ENCODE measurements around the gene DSE.

DSE gene

DNA sequence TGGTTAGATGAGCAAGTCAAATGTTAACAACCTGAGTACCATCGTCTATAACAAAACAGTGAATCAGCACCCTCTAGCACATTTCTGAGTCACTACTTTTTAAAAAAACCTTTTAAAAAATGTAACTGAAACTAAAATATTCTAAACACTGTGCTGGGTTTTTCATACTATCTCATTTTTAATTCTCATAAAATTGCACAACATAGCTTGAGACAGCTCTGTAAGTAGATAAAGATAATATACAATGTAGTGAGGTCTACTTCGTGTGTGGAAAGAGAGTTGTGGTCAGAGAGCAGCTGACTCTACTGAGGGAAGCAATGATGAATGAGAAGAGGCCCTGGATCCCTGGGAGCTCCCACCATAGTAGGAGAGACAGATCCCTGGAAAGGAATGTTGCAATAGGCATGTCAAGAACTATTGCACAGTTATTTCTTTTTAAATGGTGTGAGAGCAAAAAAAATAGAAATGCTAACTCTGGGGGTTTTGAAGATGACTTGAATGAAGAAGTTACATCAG lies 76.8 kb downstream of the DSE start:
- peaks cover 8% of the 10 kb centered on the region for H3K4me1 ChIP-seq (ENCODE audit: control insufficient read depth, insufficient read depth, low read depth, low read length)
- peak overlapping the region; percentile 56 for H3K4me2 ChIP-seq (ENCODE audit: low read length, poor library complexity, severe bottlenecking)
- H3K27ac ChIP-seq (ENCODE audit: low read length, poor library complexity, severe bottlenecking): peak overlapping the region; percentile 93
- H4K8ac ChIP-seq (ENCODE audit: low read length): no peak overlapping the region
- H2BK12ac ChIP-seq (ENCODE audit: low read length in 2 of 2): no peak overlapping the region
- no peak overlapping the region for H2BK120ac ChIP-seq (ENCODE audit: low read depth, low read length)
- no peak overlapping the region for H3K4ac ChIP-seq (ENCODE audit: low read depth in 1 of 2, low read length in 2 of 2)
- no peak overlapping the region for H4K91ac ChIP-seq (ENCODE audit: low read length)
- H2AK5ac ChIP-seq (ENCODE audit: low read length, severe bottlenecking): no peak overlapping the region
- under 1% methylated on average over 2 of the region's 2 CpGs for WGBS
- no peaks in the 10 kb centered on the region for H3K36me3 ChIP-seq (ENCODE audit: control insufficient read depth in 1 of 2, insufficient read depth in 2 of 2, low read depth in 1 of 2, low read length in 2 of 2)
- no peak overlapping the region for H2AFZ ChIP-seq (ENCODE audit: low read depth, low read length)
- peaks cover 3% of the 10 kb centered on the region for H3K79me1 ChIP-seq (replicated peaks; ENCODE audit: low read length, poor library complexity, severe bottlenecking)
- no peaks in the 10 kb centered on the region for H3K27me3 ChIP-seq (ENCODE audit: control insufficient read depth in 1 of 2, insufficient read depth in 1 of 2, low read length in 2 of 2)
- H3K14ac ChIP-seq (ENCODE audit: low read length in 2 of 2): no peak overlapping the region
- H3K9ac ChIP-seq (ENCODE audit: low read length): peak overlapping the region; percentile 73
- H2BK5ac ChIP-seq (ENCODE audit: low read depth, low read length, poor library complexity, severe bottlenecking): no peak overlapping the region
- H3K18ac ChIP-seq (ENCODE audit: low read depth in 1 of 2, low read length in 2 of 2): no peak overlapping the region
- no peak overlapping the region for H2BK15ac ChIP-seq (ENCODE audit: low read depth, poor library complexity, severe bottlenecking)
- peak; percentile 99 for DNase-seq
- no peaks in the 10 kb centered on the region for H3K9me3 ChIP-seq (ENCODE audit: control insufficient read depth, low read length)
- no peak overlapping the region for H3K4me3 ChIP-seq (ENCODE audit: insufficient read depth in 1 of 2, low read depth in 1 of 2, low read length in 2 of 2)
- no peak overlapping the region for H3K23ac ChIP-seq (ENCODE audit: low read length in 2 of 2)

DNA sequence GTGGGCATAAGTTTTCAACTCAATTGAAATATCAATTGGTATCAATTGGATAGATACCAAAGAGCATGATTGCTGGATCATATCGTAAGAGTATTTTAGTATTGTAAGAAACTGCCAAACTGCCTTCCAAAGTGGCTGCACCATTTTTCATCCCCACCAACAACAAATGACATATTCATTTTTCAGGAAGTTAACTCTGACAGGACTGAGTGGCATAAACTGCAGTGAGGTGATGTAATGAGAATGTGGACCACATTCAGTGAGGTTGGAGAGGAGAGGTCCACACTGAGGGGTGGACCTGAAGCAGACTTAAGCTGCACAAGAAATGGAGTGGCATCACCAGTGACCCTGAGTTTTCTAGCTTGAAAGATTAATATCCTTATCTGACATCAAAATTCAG lies 78.8 kb downstream of the DSE start:
- DNase-seq: no peak
- H3K18ac ChIP-seq (ENCODE audit: low read depth in 1 of 2, low read length in 2 of 2): peak overlapping the region in 1 of 2 experiments; percentile 46
- no peak overlapping the region for H2AFZ ChIP-seq (ENCODE audit: low read depth, low read length)
- no peaks in the 10 kb centered on the region for H3K9me3 ChIP-seq (ENCODE audit: control insufficient read depth, low read length)
- H2BK120ac ChIP-seq (ENCODE audit: low read depth, low read length): no peak overlapping the region
- H2AK5ac ChIP-seq (ENCODE audit: low read length, severe bottlenecking): no peak overlapping the region
- no peaks in the 10 kb centered on the region for H3K79me1 ChIP-seq (replicated peaks; ENCODE audit: low read length, poor library complexity, severe bottlenecking)
- H2BK12ac ChIP-seq (ENCODE audit: low read length in 2 of 2): peak overlapping the region in 1 of 2 experiments; percentile 96
- H2BK5ac ChIP-seq (ENCODE audit: low read depth, low read length, poor library complexity, severe bottlenecking): no peak overlapping the region
- no peak overlapping the region for H3K23ac ChIP-seq (ENCODE audit: low read length in 2 of 2)
- no peak overlapping the region for H3K14ac ChIP-seq (ENCODE audit: low read length in 2 of 2)
- no peak overlapping the region for H4K8ac ChIP-seq (ENCODE audit: low read length)
- no peaks in the 10 kb centered on the region for H3K27me3 ChIP-seq (ENCODE audit: control insufficient read depth in 1 of 2, insufficient read depth in 1 of 2, low read length in 2 of 2)
- H3K4me2 ChIP-seq (ENCODE audit: low read length, poor library complexity, severe bottlenecking): no peak overlapping the region
- H3K4me3 ChIP-seq (ENCODE audit: insufficient read depth in 1 of 2, low read depth in 1 of 2, low read length in 2 of 2): no peak overlapping the region
- no peak overlapping the region for H3K4ac ChIP-seq (ENCODE audit: low read depth in 1 of 2, low read length in 2 of 2)
- H3K4me1 ChIP-seq (ENCODE audit: control insufficient read depth, insufficient read depth, low read depth, low read length): peaks cover 8% of the 10 kb centered on the region
- WGBS: no CpG with 5 or more reads among the region's 1 CpG
- H3K36me3 ChIP-seq (ENCODE audit: control insufficient read depth in 1 of 2, insufficient read depth in 2 of 2, low read depth in 1 of 2, low read length in 2 of 2): no peaks in the 10 kb centered on the region
- H3K27ac ChIP-seq (ENCODE audit: low read length, poor library complexity, severe bottlenecking): no peak overlapping the region
- no peak overlapping the region for H2BK15ac ChIP-seq (ENCODE audit: low read depth, poor library complexity, severe bottlenecking)
- H3K9ac ChIP-seq (ENCODE audit: low read length): no peak overlapping the region
- H4K91ac ChIP-seq (ENCODE audit: low read length): no peak overlapping the region

DNA sequence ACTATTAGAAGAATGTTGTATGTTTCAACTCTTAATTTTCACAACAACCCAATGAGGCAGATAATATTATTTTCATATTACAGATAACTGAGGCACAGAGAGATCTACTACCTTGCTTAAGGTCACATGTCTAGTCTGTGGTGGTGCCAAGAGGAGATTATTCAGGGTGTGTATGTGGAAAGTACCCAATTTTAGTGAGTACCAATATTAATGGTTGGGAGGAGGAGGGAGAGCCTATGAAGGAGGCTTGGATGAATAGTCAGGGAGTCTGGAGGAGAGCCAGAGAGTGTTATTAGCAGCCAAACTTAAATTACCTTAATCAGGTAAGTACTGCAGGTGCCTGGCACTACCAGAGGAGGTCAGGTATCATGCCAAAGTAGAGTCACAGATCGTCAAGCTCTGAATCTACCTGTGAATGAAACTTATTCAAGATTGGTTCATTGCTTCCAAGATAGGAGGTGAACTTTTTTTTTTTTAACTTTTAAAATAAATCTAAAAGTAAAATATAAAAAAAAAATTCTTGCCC lies 79.5 kb downstream of the DSE start:
- no peak overlapping the region for H3K14ac ChIP-seq (ENCODE audit: low read length in 2 of 2)
- no peak overlapping the region for H3K4me2 ChIP-seq (ENCODE audit: low read length, poor library complexity, severe bottlenecking)
- no peak overlapping the region for H2AFZ ChIP-seq (ENCODE audit: low read depth, low read length)
- H3K9ac ChIP-seq (ENCODE audit: low read length): no peak overlapping the region
- H3K18ac ChIP-seq (ENCODE audit: low read depth in 1 of 2, low read length in 2 of 2): no peak overlapping the region
- H2BK5ac ChIP-seq (ENCODE audit: low read depth, low read length, poor library complexity, severe bottlenecking): no peak overlapping the region
- no peak overlapping the region for H4K91ac ChIP-seq (ENCODE audit: low read length)
- no peak overlapping the region for H2BK120ac ChIP-seq (ENCODE audit: low read depth, low read length)
- H2BK12ac ChIP-seq (ENCODE audit: low read length in 2 of 2): no peak overlapping the region
- H3K4me3 ChIP-seq (ENCODE audit: insufficient read depth in 1 of 2, low read depth in 1 of 2, low read length in 2 of 2): no peak overlapping the region
- no peaks in the 10 kb centered on the region for H3K9me3 ChIP-seq (ENCODE audit: control insufficient read depth, low read length)
- H3K27me3 ChIP-seq (ENCODE audit: control insufficient read depth in 1 of 2, insufficient read depth in 1 of 2, low read length in 2 of 2): no peaks in the 10 kb centered on the region
- no peaks in the 10 kb centered on the region for H3K79me1 ChIP-seq (replicated peaks; ENCODE audit: low read length, poor library complexity, severe bottlenecking)
- no peak overlapping the region for H2AK5ac ChIP-seq (ENCODE audit: low read length, severe bottlenecking)
- no peak overlapping the region for H4K8ac ChIP-seq (ENCODE audit: low read length)
- H3K23ac ChIP-seq (ENCODE audit: low read length in 2 of 2): no peak overlapping the region
- no peak for DNase-seq
- H2BK15ac ChIP-seq (ENCODE audit: low read depth, poor library complexity, severe bottlenecking): no peak overlapping the region
- 80% methylated on average over 1 of the region's 1 CpG for WGBS
- H3K36me3 ChIP-seq (ENCODE audit: control insufficient read depth in 1 of 2, insufficient read depth in 2 of 2, low read depth in 1 of 2, low read length in 2 of 2): no peaks in the 10 kb centered on the region
- H3K27ac ChIP-seq (ENCODE audit: low read length, poor library complexity, severe bottlenecking): no peak overlapping the region
- H3K4me1 ChIP-seq (ENCODE audit: control insufficient read depth, insufficient read depth, low read depth, low read length): peaks cover 8% of the 10 kb centered on the region
- H3K4ac ChIP-seq (ENCODE audit: low read depth in 1 of 2, low read length in 2 of 2): no peak overlapping the region

DNA sequence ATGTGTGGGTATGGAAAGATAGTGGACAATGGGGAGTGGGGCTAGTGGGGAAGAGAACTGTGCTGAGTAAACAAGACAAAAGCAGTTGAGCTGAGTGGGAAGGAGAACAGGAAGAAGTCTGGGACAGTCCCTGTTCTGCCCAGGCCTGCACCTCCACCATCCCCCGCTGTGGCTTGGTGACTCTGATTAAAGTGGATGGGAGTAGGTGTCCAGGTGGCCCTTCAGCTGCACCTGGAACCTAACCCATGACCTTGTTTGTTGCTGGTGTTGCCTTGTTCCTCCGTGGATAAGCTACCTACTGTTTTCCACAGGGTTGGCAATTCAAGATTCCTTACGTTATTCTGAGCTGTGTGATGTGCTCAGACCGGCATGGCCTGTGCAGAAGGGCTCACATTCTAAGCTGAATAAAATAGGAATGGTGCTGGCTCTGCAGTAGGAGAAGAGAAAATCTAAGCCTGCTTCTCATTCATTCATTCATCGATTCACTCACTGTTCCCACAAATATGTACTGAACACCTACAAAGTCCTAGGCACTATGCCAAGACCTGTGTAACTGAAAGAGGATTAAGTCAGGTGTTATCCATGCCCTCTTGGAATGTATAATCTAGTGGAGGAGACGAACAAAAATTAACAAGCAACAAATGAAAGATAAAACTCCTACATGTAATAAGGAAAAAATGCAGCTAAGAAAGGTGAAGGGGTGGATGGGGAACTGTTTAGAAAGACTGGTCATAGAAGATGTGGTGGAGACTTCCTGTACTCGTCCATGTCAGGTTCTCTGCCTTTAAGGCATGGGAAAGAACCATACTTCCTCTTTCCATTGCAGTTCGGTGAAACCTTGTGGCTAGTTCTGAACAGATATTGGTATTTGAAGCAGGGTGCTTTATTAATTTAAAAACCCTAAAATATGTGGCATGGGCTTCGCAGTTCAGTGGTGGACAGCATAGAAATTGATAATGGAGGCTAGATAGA lies 80.3 kb downstream of the DSE start:
- Histone ChIP-seq H3K23ac (ENCODE audit: low read length in 2 of 2) (no peak overlapping the region), H3K18ac (ENCODE audit: low read depth in 1 of 2, low read length in 2 of 2) (peak overlapping the region; percentile 58 to 68), H3K27me3 (ENCODE audit: control insufficient read depth in 1 of 2, insufficient read depth in 1 of 2, low read length in 2 of 2) (no peaks in the 10 kb centered on the region), H3K27ac (ENCODE audit: low read length, poor library complexity, severe bottlenecking) (no peak overlapping the region), H2AK5ac (ENCODE audit: low read length, severe bottlenecking) (peak overlapping the region; percentile 22), H3K4me1 (ENCODE audit: control insufficient read depth, insufficient read depth, low read depth, low read length) (peaks cover 7% of the 10 kb centered on the region), H3K4me2 (ENCODE audit: low read length, poor library complexity, severe bottlenecking) (no peak overlapping the region), H3K36me3 (ENCODE audit: control insufficient read depth in 1 of 2, insufficient read depth in 2 of 2, low read depth in 1 of 2, low read length in 2 of 2) (no peaks in the 10 kb centered on the region), H2BK5ac (ENCODE audit: low read depth, low read length, poor library complexity, severe bottlenecking) (no peak overlapping the region), H2BK15ac (ENCODE audit: low read depth, poor library complexity, severe bottlenecking) (peak overlapping the region; percentile 33), H3K4ac (ENCODE audit: low read depth in 1 of 2, low read length in 2 of 2) (no peak overlapping the region), H2BK120ac (ENCODE audit: low read depth, low read length) (no peak overlapping the region), H3K79me1 (replicated peaks; ENCODE audit: low read length, poor library complexity, severe bottlenecking) (no peaks in the 10 kb centered on the region), H2BK12ac (ENCODE audit: low read length in 2 of 2) (peak overlapping the region; percentile 46 to 59), H2AFZ (ENCODE audit: low read depth, low read length) (no peak overlapping the region), H3K9me3 (ENCODE audit: control insufficient read depth, low read length) (no peaks in the 10 kb centered on the region), H4K91ac (ENCODE audit: low read length) (peak overlapping the region; percentile 62), H4K8ac (ENCODE audit: low read length) (no peak overlapping the region), H3K9ac (ENCODE audit: low read length) (no peak overlapping the region), H3K4me3 (ENCODE audit: insufficient read depth in 1 of 2, low read depth in 1 of 2, low read length in 2 of 2) (no peak overlapping the region), H3K14ac (ENCODE audit: low read length in 2 of 2) (peak overlapping the region in 1 of 2 experiments; percentile 87)
- 82% methylated on average over 5 of the region's 9 CpGs for WGBS
- no peak for DNase-seq

Data from mesenchymal stem cell (in vitro differentiated cells and primary cell).